ENCODE results near the gene AFAP1. TPM values are rescaled to one million over a fixed set of nuclear protein-coding genes. Genes with fewer than 3 reads are reported as not detected.

Gene AFAP1
- total RNA-seq, 4 donors from 2014 or later: 8.2 to 22.3 (median 15.2) TPM

GRCh38 chr4:7754565-7755262 is 184.9 kb downstream of the AFAP1 start:
- TF ChIP-seq POLR2A (IDR thresholded peaks at IDR 0.05) (no peak), CTCF (IDR thresholded peaks at IDR 0.05) (no peak)
- no peak for DNase-seq (ENCODE audit: low spot score in 2 of 2)
- intact Hi-C loops (cut with DNase I; ENCODE audit: low total_unique reads): no loop called here
- WGBS, 2 donors: 88 to 95% methylated on average over 21 of the region's 21 CpGs
- H3K4me3 ChIP-seq (ENCODE audit: low read depth, poor library complexity, severe bottlenecking): no peak overlapping the region

GRCh38 chr4:7753931-7754465 is 185.7 kb downstream of the AFAP1 start:
- intact Hi-C loops (cut with DNase I; ENCODE audit: low total_unique reads): no loop called here
- no peak for DNase-seq (ENCODE audit: low spot score in 2 of 2)
- no peak overlapping the region for H3K4me3 ChIP-seq (ENCODE audit: low read depth, poor library complexity, severe bottlenecking)
- TF ChIP-seq POLR2A (IDR thresholded peaks at IDR 0.05) (no peak), CTCF (IDR thresholded peaks at IDR 0.05) (no peak)
- WGBS, 2 donors: 86 to 88% methylated on average over 15 of the region's 15 CpGs

- no peak for TF ChIP-seq CTCF (IDR thresholded peaks at IDR 0.05)
- no peak for TF ChIP-seq POLR2A (IDR thresholded peaks at IDR 0.05)
- H3K4me3 ChIP-seq (ENCODE audit: low read depth, poor library complexity, severe bottlenecking): no peak overlapping the region
- intact Hi-C loops (cut with DNase I; ENCODE audit: low total_unique reads): no loop called here
- no peak for DNase-seq (ENCODE audit: low spot score in 2 of 2)
- WGBS, 2 donors: 47 to 70% methylated on average over 15 of the region's 15 CpGs
Measured at GRCh38 chr4:7753271-7753670, 186.4 kb downstream of the AFAP1 start.

GRCh38 chr4:7752649-7753048 is 187.0 kb downstream of the AFAP1 start:
- no peak overlapping the region for H3K4me3 ChIP-seq (ENCODE audit: low read depth, poor library complexity, severe bottlenecking)
- intact Hi-C loops (cut with DNase I; ENCODE audit: low total_unique reads): no loop called here
- TF ChIP-seq POLR2A (IDR thresholded peaks at IDR 0.05) (no peak), CTCF (IDR thresholded peaks at IDR 0.05) (no peak)
- 89 to 92% methylated on average over 6 of the region's 6 CpGs for WGBS, 2 donors
- no peak for DNase-seq (ENCODE audit: low spot score in 2 of 2)

GRCh38 chr4:7750972-7751371 is 188.7 kb downstream of the AFAP1 start:
- no peak overlapping the region for H3K4me3 ChIP-seq (ENCODE audit: low read depth, poor library complexity, severe bottlenecking)
- no peak for DNase-seq (ENCODE audit: low spot score in 2 of 2)
- intact Hi-C loops (cut with DNase I; ENCODE audit: low total_unique reads): no loop called here
- TF ChIP-seq POLR2A (IDR thresholded peaks at IDR 0.05) (no peak), CTCF (IDR thresholded peaks at IDR 0.05) (no peak)

GRCh38 chr4:7750523-7750922 is 189.1 kb downstream of the AFAP1 start:
- H3K4me3 ChIP-seq (ENCODE audit: low read depth, poor library complexity, severe bottlenecking): no peak overlapping the region
- DNase-seq (ENCODE audit: low spot score in 2 of 2): no peak
- WGBS, 2 donors: 63 to 82% methylated on average over 6 of the region's 6 CpGs
- TF ChIP-seq CTCF (IDR thresholded peaks at IDR 0.05): no peak
- no peak for TF ChIP-seq POLR2A (IDR thresholded peaks at IDR 0.05)
- intact Hi-C loops (cut with DNase I; ENCODE audit: low total_unique reads): no loop called here

Measured in lower leg skin (tissue), 4 donors.